NK-92 treated with Interleukin-12 subunit alpha and Interleukin-12 subunit beta, amount 100 ng/mL, for 24 hours (cell line): ENCODE results near the gene ENDOD1.

Source experiments
- DNase-seq: peaks from one replicate; lab custom pipeline; 2025; lab: John Stamatoyannopoulos, UW

ENDOD1 gene

DNA sequence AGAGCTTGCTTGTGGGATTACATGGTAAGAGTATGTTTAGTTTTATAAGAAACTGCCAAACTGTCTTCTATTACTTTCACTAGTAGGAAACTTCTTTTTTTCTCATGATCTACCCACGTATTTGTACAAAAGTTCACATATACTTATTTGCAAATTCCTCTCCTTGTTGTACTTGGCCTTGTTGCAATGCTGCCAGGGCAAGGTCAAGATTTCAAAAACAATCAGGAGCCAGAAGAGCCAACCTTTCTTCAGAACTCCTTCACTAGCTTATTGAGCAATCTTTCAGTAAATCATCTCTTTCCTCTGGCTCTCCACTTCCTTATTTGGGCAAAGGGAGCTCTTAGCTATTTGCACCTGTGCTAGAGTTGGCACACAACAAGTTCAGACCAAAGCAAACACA, 13.2 kb upstream of the ENDOD1 start:
- DNase-seq, result no peak

DNA sequence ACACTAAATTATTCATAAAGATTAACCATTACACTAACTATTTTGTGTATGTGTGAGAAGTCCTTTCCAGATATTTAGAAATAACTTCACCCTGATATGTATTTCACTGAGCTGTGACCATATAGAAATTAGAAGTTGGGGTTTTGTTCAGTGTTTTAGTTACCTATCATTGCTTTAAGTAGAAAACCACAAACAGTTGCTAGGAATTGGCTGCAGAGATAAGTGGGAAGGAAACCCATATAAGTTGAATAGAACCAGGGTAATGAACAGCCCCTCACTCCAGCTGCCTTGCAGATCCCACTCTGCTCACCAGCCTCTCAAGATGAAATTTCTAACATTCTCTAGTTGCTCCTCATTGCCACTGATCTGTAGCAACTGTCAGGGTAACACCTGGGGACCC, 12.7 kb upstream of the ENDOD1 start:
- no peak for DNase-seq

DNA sequence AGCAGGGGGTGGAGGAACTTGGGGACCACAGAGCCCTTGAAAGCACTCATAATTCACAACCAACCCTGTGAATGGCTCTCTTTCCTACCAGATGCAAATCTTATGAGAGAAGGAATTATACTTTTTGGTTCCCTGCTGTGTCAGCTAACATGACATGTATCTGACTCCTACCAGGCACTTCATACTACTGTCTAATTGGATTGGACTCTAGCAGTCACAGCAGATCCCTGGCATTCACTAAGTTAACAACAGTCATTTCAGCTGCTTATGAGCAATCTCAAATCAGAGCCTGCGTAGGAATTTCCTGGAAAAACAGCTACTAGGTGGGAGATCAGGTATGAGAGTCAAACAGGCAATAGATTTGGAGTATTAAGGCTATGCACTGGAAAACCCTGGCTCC, 11.1 kb upstream of the ENDOD1 start:
- no peak for DNase-seq

DNA sequence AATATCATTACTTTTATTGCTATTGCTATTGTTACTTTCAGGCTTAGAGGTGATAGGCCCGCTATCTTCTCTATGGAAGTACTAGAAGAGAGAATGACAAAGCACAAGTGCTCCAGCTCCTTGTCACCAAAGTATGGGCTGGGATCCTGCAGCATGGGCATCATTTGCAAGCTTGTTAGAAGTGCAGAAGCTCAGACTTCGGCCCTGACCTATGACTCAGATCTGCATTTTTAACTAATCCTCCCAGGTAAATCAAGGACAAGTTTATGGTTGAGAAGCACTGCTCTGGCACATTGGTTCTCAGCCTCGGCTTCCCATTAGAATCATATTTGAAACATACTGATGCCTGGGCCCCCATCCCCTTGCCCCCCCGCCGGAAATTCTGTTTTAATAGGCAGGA, 8.6 kb upstream of the ENDOD1 start:
- no peak for DNase-seq

DNA sequence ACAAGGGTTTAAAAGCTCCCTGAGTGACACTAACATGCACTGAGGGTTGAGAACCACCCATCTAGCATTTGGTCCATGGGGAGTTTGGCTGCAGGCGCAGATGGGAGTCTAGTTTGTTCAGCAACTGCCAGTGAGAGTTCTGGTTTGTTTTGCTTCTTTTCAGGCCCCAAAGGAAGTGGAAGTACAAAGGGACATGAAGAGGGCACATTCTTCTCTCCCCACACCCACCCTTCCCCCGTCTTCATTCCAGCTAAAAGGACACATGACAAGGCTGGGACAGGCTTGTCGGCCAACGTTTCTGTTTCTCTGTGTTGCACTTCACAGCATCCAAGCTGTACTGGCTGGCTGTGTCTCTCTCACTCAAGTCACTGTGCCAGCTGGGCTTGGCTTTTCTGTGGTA, 8.2 kb upstream of the ENDOD1 start:
- no peak for DNase-seq

DNA sequence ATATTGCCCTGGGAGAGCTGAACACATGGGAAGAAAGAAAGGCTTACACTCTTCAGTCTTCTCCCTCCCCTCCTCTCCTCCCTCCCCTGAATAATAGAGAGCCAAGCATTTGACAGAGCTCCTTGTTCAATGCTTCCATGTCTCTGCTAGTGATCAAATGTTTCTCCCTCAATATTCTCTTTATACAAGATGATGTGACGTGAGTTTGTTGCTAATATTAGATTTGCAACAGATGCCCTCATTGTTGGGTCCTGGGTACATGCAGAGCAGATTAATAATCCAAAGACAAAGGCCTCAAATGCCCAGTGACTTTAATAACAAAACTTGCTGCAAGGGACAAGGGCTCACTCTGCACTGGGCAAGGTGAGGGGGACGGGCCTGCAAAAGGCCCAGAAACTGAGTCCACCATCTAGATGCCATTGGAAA, 7.1 kb upstream of the ENDOD1 start:
- DNase-seq, result no peak

DNA sequence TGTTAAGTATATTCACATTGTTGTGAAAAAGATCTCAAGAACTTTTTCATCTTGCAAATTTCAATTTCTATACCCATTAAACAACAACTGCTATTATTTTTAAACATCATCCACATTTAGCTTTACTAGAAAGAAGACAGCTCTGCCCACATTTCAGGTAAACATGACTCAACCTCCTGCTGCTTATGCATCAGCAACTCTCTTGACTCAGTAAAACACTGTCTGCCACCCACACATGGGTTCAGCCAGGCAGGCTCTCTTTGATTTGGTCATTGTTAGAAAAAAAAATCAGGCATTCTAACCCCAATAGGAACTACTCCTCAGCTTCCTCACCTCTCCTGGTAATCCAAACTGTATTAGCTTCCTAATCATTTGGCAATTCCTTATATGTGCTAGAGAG, 5.1 kb upstream of the ENDOD1 start:
- peak; percentile 37 for DNase-seq

DNA sequence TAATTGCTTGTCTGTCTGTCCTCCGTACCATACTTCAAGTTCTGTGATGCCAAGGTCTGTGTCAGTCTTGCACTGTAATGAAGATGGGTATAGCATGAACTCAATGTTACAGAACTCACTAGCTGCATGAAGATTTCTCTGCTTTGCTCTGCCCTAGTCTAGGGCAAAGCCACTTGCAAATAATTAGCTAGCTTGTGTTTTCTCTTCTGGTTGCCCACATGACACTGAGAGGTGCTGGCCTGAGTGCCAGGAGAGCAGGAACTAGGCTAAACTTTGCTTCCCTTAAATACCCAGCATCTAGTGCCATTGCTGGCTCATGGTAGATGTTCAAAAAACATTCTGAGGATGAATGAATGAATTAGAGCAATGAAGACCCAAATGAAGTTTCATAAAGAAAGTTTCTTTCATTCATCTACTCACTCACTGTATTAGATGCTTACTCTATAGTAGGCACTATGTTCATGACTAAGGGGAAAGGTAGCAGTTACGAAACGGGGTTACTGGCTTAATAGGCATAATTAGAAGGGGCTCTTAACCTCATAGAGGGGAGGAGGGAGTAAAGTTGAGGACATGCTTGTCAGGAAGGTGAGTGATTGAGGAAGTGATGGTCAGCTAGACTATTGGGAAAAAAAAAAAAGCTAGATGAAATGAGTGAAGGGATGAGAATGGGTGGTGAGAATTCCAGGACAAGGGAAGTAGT, 4.4 kb upstream of the ENDOD1 start:
- DNase-seq, result no peak

DNA sequence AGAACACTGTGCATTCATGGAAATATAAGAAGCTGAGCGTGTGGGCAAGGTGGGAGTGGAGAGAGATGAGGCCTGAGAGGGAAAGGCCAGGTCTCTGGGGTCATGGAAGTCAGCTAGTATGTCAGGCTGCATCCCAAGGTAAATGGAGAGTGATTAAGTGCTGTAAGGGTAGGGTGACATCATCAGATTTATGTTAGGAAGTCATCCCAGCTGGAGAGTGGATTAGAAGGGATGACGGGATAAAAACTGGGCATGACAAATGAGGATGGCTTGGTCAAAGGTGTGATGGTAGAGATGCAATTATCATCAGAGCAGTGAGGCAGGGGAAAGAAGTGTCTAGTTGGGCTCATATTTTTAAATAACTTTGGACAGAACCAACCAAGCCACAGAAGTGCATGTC, 3.5 kb upstream of the ENDOD1 start:
- no peak for DNase-seq

DNA sequence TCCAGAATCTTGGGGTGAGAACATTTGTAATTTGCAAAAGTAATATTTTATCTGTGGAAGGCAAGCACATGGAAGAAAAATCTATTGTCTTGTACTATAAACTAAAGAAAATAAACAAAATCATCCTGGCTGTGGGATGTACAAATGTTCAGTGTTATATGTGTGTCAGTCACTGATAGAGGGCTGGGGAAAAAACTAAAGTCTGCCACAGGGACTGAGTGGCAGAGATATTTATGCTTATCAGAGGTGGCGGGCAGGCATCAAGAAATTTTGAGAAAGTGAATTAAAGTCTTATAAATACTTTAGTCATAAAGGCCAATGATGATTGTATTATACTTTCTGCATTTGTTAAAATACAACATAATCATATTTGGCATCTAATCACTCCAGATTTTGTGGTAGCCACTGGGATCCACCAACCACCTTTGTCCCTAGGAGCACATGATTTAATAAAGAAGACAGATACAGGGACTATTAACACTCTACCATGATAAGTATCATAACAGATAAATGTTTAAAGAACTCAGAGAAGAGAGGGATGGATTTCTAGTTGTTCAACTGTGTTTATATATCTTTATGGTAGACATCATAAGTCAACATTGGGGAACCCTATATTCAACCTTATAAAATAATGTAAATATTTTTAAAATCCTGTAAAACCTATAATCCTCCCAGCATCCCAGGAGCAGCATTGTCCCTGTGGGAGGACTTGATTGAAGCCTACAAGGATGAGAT, 2.6 kb upstream of the ENDOD1 start:
- DNase-seq, result no peak

DNA sequence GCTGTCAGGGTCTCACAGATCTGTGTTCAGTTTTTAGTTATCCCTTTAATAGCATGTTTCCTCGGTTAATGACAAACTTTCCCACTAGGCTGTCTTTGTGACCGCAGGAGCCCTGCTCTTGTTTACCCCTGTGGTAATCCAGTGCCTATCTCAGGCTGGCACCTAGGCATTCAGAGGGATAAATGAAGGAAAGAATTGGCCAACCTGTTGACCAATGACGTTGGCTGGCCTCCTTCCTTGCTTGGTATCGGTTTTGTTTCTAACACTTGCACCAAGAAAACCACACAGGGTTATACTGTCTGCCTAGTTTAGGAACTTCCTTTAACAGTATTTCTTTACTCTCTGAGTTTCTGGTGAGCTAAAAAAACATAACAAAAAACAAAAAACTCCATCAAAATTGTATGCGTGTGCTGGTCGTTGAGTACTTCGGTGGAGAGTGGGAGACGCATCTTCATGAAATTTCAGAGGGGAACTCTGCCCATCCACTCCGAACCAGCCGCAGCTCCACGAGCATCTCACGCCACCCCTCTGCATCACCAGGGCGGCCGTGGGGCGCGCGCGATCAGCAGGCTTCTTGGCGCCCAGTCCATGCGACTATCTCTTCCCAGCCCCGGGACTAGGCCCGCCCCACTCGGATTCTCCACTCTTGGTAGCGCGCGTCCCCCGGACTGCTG, 563 bp upstream of the ENDOD1 start:
- no peak for DNase-seq

DNA sequence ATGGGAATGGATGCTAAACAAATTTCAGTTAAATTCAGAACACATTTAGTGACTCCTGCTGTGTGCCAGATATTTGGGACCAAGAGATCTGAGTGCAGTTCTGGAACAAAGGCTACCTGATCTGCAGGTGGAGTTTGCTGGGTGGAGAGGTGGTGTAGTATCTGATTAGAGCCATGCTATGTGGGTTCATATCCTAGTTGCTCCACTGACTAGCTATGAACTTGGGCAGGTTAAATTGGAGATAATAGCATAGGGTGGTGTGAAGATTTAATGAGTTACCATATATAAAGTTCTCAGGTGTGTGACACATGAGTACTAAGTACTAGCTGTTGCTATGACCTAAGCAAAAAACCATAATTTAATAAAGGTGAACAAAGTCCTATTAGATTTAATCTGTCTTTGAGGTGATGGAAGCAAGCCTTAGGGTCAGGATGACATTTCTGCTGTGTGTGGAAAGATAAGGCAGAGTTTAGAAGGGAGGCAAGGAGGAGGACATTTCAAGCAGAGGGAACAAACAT, 2.1 kb downstream of the ENDOD1 start:
- no peak for DNase-seq

DNA sequence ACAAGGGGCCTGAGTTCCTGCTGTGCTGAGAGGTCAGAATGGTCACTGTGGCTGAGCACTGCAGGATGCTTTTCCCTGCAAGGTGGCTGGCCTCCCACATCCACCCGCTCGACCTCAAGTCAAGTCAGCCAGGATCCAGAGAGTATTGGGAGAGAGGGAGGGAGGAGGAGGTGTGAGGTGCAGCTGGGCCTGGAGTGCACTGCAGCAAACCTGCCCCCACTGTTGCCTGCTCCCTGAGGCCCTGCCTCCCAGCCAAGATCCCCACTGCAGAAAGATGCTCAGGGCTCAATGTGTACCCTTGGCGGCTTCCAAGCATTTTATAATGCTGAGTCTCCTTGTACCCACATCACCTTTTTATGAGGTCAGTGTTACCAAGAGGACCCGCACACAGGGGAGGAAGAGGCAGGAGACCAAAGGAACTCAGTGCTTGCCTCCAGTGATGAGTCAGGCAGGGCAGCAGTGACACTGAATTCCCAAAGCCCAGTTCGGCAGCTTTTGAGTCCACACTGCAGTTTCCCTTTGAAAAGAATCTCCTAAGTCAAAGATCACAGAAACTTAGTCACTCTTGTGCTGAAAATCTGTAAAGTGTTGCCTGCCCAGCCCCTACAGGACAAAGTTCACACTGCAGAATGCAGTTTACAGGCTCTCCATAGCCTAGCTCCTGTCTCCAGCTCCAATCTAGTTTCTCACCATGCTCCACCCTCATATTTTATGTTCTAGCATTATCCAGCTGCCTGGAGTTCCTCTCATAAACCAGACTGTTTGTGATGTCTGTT, 3.1 kb downstream of the ENDOD1 start:
- DNase-seq, result no peak

DNA sequence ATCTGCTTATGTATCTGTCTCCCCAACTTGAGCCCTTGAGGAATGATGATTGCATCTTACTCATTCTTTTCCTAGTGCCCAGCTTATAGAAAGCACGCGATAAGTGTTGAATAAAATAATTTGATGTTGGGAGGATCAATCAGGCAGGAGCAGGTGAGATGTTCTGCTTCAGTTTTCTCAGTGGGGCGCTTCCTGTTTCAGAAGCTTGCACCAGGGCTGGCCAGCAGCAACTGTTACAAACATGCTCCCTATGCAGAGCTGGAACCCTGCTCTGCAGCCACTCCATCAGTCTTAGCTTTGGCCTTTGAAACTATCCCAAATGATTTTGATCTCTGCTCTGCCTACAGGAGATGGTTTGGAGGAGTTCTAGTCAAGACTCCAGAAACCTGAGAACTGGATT, 3.9 kb downstream of the ENDOD1 start:
- DNase-seq, result no peak

DNA sequence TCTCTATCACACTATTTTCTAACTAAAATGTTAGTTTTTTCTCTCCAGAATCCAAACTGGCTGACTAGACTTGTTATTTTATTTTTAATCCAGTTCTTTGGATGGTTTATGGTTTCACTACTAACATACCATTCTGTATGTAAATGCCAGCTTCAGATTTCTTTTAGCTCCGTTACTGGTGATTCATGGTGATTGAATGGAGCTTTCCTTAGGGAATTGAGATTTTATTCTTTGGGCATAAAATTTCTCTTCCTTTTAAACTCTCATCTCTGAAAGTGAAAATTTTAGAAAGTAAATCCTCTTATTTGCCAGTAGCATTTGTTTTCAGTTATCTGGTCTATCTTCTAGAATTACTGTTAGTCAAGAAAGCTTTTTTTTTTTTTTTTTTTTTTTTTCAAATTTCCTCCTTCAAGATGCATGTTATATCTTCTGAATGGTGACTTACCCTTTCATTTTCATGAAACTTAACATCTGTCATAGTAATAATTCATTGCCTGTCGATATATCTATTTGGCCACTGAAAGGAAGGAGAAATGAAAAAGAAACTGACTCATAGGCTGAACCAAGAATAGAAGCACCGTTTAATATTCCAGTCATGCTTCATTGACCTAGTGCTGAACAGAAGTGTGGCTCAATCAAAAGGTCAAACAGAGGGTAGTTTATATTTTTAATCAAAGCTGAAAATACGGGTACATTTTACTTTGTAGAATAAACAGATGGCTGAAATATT, 6.4 kb downstream of the ENDOD1 start:
- DNase-seq, result no peak

DNA sequence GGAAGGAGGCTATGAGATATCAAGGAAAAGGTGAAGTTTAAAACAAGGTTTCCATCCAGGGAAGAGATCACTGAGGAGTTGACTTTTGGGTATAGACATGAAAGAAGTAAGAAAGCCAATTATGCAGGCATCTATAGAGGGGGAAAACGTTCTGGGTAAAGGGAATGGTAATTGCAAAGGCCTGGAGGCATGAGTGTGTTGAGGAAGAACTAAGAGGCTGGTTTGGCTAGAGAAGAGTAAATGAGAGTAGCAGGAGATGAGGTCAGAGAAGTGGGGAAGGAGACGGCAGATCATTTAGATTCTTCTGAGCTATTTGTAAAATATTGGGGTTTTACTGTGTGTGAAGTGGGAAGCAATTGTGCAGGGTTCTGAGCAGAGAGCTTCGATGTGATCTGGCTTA, 7.6 kb downstream of the ENDOD1 start:
- DNase-seq, result no peak

DNA sequence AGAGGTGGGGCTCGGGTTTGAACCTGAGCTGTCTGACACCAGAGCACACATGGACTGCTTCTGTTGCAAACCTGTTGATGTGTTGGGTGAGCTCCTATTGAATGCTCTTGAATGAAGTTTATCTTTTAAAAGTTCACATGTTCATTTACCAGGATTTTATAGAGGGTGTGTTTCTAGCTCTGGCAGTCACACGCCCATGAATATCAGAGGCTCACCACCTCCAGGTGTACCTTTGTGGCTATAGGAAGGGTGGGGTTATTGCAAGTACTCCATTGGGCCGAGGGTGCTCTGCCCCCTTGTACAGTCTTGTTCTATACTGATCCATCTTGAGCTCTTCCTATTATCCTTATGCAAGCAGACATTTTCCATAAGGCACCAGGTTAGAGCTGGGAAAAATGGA, 9.2 kb downstream of the ENDOD1 start:
- no peak for DNase-seq

DNA sequence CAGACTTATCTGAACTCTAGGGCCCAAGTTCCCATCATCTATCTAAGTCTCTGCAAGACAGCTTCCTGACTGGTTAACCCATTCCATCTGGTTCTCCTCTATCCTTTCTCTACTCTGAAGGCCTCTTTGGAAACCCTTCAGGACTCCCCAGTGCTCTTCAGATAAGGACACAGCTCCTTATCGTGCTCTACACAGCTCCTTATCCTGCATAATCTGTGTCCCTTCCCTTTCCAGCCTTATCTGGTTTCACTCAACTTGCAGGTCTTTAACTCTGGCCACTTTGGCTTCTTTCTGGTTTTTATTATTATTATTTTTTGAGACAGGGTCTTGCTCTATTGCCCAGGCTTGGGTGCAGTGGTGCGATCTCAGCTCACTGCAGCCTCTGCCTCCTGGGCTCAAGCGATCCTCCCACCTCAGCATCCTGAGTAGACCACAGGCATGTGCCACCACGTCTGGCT, 10.6 kb downstream of the ENDOD1 start:
- DNase-seq, result no peak

DNA sequence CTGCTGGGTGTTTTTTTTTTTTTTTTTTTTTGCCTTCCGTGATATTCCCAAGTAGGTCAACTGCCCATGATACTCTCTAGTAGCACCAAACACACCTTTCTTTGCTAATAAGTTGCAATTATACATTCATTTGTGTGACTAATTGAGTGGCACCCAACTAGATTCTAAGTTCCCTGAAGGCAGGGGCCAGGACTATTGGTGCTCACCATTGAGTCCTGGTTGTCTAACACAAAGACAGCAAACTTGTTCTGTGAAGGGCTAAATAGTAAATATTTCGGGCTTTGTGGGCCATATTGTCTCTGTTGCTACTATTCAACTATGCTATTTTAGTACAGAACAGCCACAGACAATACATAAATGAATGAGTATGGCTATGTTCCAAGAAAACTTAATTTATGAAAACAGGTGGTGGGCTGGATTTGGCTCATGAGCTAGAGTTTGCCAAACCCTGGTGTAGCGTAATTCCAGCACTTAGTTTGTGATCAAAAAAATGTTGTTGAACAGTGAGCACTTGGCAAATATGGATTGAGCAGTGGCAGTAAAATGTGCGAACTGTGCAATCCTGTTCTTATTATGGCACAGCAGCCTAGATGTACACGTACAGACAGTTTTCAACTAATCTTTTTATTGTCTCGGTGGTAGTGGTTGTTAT, 11.3 kb downstream of the ENDOD1 start:
- no peak for DNase-seq

DNA sequence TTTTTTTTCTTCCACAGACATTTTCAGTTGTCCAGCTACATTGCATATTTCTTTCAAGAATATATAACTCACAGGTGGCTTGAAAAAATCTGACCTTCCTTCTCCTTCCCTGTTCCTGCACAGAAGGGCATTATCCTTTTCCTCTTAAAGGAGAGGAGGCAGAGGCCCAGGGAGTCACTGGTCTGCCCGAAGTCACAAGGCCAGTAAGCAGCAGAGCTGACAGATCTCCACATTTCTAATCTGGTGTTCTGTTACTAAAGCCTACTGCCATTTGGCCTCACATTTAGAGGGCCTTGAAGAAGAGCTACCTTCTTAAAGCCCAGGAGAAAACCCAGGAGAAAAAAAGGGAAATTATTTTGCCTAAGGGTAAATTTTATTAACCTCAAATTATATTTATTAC, 12.3 kb downstream of the ENDOD1 start:
- no peak for DNase-seq

DNA sequence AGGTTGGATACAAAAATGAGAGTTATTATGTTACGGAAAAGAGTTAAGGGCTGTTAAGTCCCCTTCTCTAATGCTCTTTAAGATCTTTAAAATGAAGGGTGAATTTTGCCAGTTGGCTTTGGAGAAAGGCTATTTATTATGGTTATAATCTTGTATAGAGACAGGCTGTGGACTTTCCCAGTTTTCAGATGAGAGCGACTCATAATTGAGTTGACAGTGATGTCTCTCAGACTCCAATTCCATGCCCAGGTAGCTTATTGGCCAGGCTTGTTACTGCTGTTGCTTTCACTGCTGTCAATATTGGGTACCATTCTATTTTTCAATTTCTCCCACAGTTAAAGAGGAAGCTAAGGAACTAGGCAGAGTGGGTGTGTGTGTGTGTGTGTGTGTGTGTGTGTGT, 13.1 kb downstream of the ENDOD1 start:
- no peak for DNase-seq
